Kasumi-1 (cell line): ENCODE measurements around the gene NRP2.
A peak's percentile ranks its signal among the peaks of the same experiment; 100 is the strongest.

ENCODE experiments used
- DNase-seq, 2 experiments: peaks; one replicate each; lab custom pipeline; 2025; lab: John Stamatoyannopoulos, UW

NRP2 gene

GRCh38 chr2:205752924-205753323 lies 70.6 kb downstream of the NRP2 start:
- no peak for DNase-seq

GRCh38 chr2:205754285-205754923 lies 72.1 kb downstream of the NRP2 start:
- no peak for DNase-seq

- no peak for DNase-seq
These were observed 72.6 kb downstream of the NRP2 start for GRCh38 chr2:205754924-205755321.

GRCh38 chr2:205755923-205756322 lies 73.6 kb downstream of the NRP2 start:
- DNase-seq, result no peak

GRCh38 chr2:205757271-205757670 lies 75.0 kb downstream of the NRP2 start:
- DNase-seq, result no peak

- no peak for DNase-seq
These were observed 75.8 kb downstream of the NRP2 start for GRCh38 chr2:205758051-205758450.

- no peak for DNase-seq
These were observed 76.2 kb downstream of the NRP2 start for GRCh38 chr2:205758500-205758899.

- no peak for DNase-seq
These were observed 77.0 kb downstream of the NRP2 start for GRCh38 chr2:205759257-205759656.

GRCh38 chr2:205759732-205760131 lies 77.4 kb downstream of the NRP2 start:
- no peak for DNase-seq

- no peak for DNase-seq
These were observed 77.9 kb downstream of the NRP2 start for GRCh38 chr2:205760157-205760556.

GRCh38 chr2:205761421-205761820 lies 79.1 kb downstream of the NRP2 start:
- no peak for DNase-seq

- no peak for DNase-seq
These were observed 80.6 kb downstream of the NRP2 start for GRCh38 chr2:205762881-205763280.

- DNase-seq, result peak in 1 of 2 experiments; percentile 11
These were observed 81.5 kb downstream of the NRP2 start for GRCh38 chr2:205763708-205764211.

GRCh38 chr2:205764270-205764746 lies 82.0 kb downstream of the NRP2 start:
- no peak for DNase-seq

- no peak for DNase-seq
These were observed 82.8 kb downstream of the NRP2 start for GRCh38 chr2:205765151-205765550.

GRCh38 chr2:205766779-205767359 lies 84.6 kb downstream of the NRP2 start:
- peak; percentile 18 to 41 for DNase-seq

GRCh38 chr2:205767617-205768016 lies 85.3 kb downstream of the NRP2 start:
- DNase-seq, result no peak

- DNase-seq, result no peak
These were observed 86.0 kb downstream of the NRP2 start for GRCh38 chr2:205768341-205768740.

- DNase-seq, result no peak
These were observed 86.7 kb downstream of the NRP2 start for GRCh38 chr2:205768815-205769494.

GRCh38 chr2:205769495-205769850 lies 87.2 kb downstream of the NRP2 start:
- DNase-seq, result no peak

GRCh38 chr2:205769879-205770278 lies 87.6 kb downstream of the NRP2 start:
- DNase-seq, result no peak

- no peak for DNase-seq
These were observed 88.3 kb downstream of the NRP2 start for GRCh38 chr2:205770577-205770976.

GRCh38 chr2:205771031-205771430 lies 88.7 kb downstream of the NRP2 start:
- no peak for DNase-seq
